Activated CD8-positive, alpha-beta T cell treated with anti-CD3 and anti-CD28 coated beads for 36 hours (primary cell): ENCODE results near the gene MAPKAPK2. TPM values are rescaled to one million over a fixed set of nuclear protein-coding genes. Genes with fewer than 3 reads are reported as not detected.
A peak's percentile ranks its signal among the peaks of the same experiment; 100 is the strongest.

Experiments used
- ATAC-seq: fragments of 200-7000 bp; cut with Tn5 transposase; one replicate; pipeline ENCODE4 v1.10.0; 2021; ENCODE audit warnings: mild to moderate bottlenecking, moderate library complexity
- CTCF ChIA-PET: fragments of 350-600 bp; sonication (Branson Sonifier 250); formaldehyde crosslinking; loops from one replicate; lab custom pipeline; 2021; ENCODE audit warnings: antibody characterized with exemption; lab: Charles Lee
- POLR2A ChIA-PET: fragments of 350-600 bp; sonication (Branson Sonifier 250); formaldehyde crosslinking; loops from one replicate; lab custom pipeline; 2021; ENCODE audit warnings: antibody characterized with exemption; lab: Charles Lee
- DNase-seq: peaks from one replicate; pipeline ENCODE4 v3.0.0-alpha.2; 2020
- H3K27ac Mint-ChIP-seq: one replicate; pipeline ENCODE4 v1.8.0; 2021; ENCODE audit warnings: mild to moderate bottlenecking, mixed read lengths
- H3K27me3 Mint-ChIP-seq: one replicate; pipeline ENCODE4 v1.8.0; 2021; ENCODE audit warnings: mixed read lengths
- H3K36me3 Mint-ChIP-seq: one replicate; pipeline ENCODE4 v1.8.0; 2021; ENCODE audit warnings: low read depth, mixed read lengths
- H3K4me1 Mint-ChIP-seq: one replicate; pipeline ENCODE4 v1.8.0; 2021; ENCODE audit warnings: low read depth, mixed read lengths
- H3K4me3 Mint-ChIP-seq: one replicate; pipeline ENCODE4 v1.8.0; 2021; ENCODE audit warnings: mild to moderate bottlenecking, moderate library complexity, mixed read lengths
- H3K9me3 Mint-ChIP-seq: one replicate; pipeline ENCODE4 v1.8.0; 2021; ENCODE audit warnings: mixed read lengths
- CTCF ChIP-seq: fragments of 200-600 bp; IDR thresholded peaks from one replicate; pipeline ENCODE4 v1.8.0; 2022; ENCODE audit warnings: antibody characterized with exemption, mild to moderate bottlenecking
- intact Hi-C: fragments of 100-400 bp; cut with micrococcal nuclease; formaldehyde crosslinking; loops from one replicate; pipeline ENCODE4 v1.10.0; 2022
- total RNA-seq, 2 experiments: library from RNA; stranded (reverse); gene quantifications; one replicate each; pipeline ENCODE4 v1.2.3, GENCODE V29; 2021

The MAPKAPK2 gene
- total RNA-seq, 2 experiments from 2014 or later = 50.4 to 51.4 TPM

GRCh38 chr1:206685769-206686477, 1.2 kb downstream of the MAPKAPK2 start:
- peaks cover 3% of the 10 kb centered on the region for H3K36me3 Mint-ChIP-seq
- peak; percentile 46 for ATAC-seq
- H3K27ac Mint-ChIP-seq = peak overlapping the region; percentile 99
- CTCF ChIA-PET = interaction anchor here (1.0 to 1.5 kb wide), 3 partner anchors 76 to 227 kb away, joined by 3 to 5 read pairs (median 3); no protein-coding TSS in a partner anchor
- H3K9me3 Mint-ChIP-seq = no peaks in the 10 kb centered on the region
- peaks cover 55% of the 10 kb centered on the region for H3K4me1 Mint-ChIP-seq
- no peak for TF ChIP-seq CTCF
- H3K27me3 Mint-ChIP-seq = no peaks in the 10 kb centered on the region
- intact Hi-C loops = no loop called here
- POLR2A ChIA-PET = interaction anchor here (1.2 kb wide), 1 partner anchor 51 kb away, joined by 3 read pairs; the partner anchor contains the start of gene DYRK3
- DNase-seq = peak; percentile 72
- peak overlapping the region; percentile 99 for H3K4me3 Mint-ChIP-seq

- peaks cover 3% of the 10 kb centered on the region for H3K36me3 Mint-ChIP-seq
- DNase-seq = peak; percentile 57
- intact Hi-C loops = no loop called here
- no peaks in the 10 kb centered on the region for H3K9me3 Mint-ChIP-seq
- POLR2A ChIA-PET = interaction anchor here (1.2 to 2.3 kb wide), 2 partner anchors 18 to 51 kb away, joined by 3 to 8 read pairs; partner anchors contain the start of gene DYRK3
- TF ChIP-seq CTCF = no peak
- peak; percentile 38 for ATAC-seq
- CTCF ChIA-PET = interaction anchor here (1.0 to 2.1 kb wide), 6 partner anchors 22 to 226 kb away, joined by 3 to 5 read pairs (median 4); no protein-coding TSS in a partner anchor
- H3K27ac Mint-ChIP-seq = peak overlapping the region; percentile 99
- peak overlapping the region; percentile 99 for H3K4me3 Mint-ChIP-seq
- no peaks in the 10 kb centered on the region for H3K27me3 Mint-ChIP-seq
- peaks cover 56% of the 10 kb centered on the region for H3K4me1 Mint-ChIP-seq
Observed at GRCh38 chr1:206686478-206687249, 2.0 kb downstream of the MAPKAPK2 start.

- H3K27ac Mint-ChIP-seq = peak overlapping the region; percentile 99
- no peak for DNase-seq
Observed at GRCh38 chr1:206687251-206687914, 2.7 kb downstream of the MAPKAPK2 start.

GRCh38 chr1:206687915-206688442, 3.3 kb downstream of the MAPKAPK2 start:
- Mint-ChIP-seq H3K27me3 (no peaks in the 10 kb centered on the region), H3K9me3 (no peaks in the 10 kb centered on the region), H3K36me3 (peaks cover 3% of the 10 kb centered on the region), H3K4me1 (peaks cover 66% of the 10 kb centered on the region), H3K27ac (peak overlapping the region; percentile 44), H3K4me3 (peak overlapping the region; percentile 9)
- ChIA-PET CTCF (interaction anchor here (0.6 to 4.3 kb wide), 11 partner anchors 9 to 121 kb away, joined by 3 to 25 read pairs (median 4); no protein-coding TSS in a partner anchor), POLR2A (interaction anchor here (0.8 to 2.3 kb wide), 3 partner anchors 16 to 159 kb away, joined by 3 to 8 read pairs (median 4); no protein-coding TSS in a partner anchor)
- intact Hi-C loops = no loop called here
- DNase-seq = peak; percentile 35
- peak; percentile 14 for ATAC-seq
- no peak for TF ChIP-seq CTCF

More at GRCh38 chr1:206687251-206687914, 2.7 kb downstream of the MAPKAPK2 start:
- H3K9me3 Mint-ChIP-seq = no peaks in the 10 kb centered on the region
- no peak for ATAC-seq
- intact Hi-C loops = no loop called here
- TF ChIP-seq CTCF = no peak
- H3K4me1 Mint-ChIP-seq = peaks cover 62% of the 10 kb centered on the region
- H3K4me3 Mint-ChIP-seq = peak overlapping the region; percentile 99
- ChIA-PET POLR2A (interaction anchor here (0.8 to 2.3 kb wide), 3 partner anchors 17 to 160 kb away, joined by 3 to 8 read pairs (median 4); no protein-coding TSS in a partner anchor), CTCF (interaction anchor here (1.2 to 4.3 kb wide), 9 partner anchors 9 to 224 kb away, joined by 3 to 25 read pairs (median 4); no protein-coding TSS in a partner anchor)
- no peaks in the 10 kb centered on the region for H3K27me3 Mint-ChIP-seq
- H3K36me3 Mint-ChIP-seq = peaks cover 3% of the 10 kb centered on the region
